Measurements from ENCODE around the gene CCS. TPM values are rescaled to one million over a fixed set of nuclear protein-coding genes. Genes with fewer than 3 reads are reported as not detected.

Gene CCS
- total and polyA plus RNA-seq, 2 of the 4 experiments (the other 2 are of a cell fraction), result 20.1 to 53.0 TPM

- Histone ChIP-seq H2BK15ac (ENCODE audit: low read depth, low read length) (no peak overlapping the region), H3K56ac (ENCODE audit: extremely low read depth, insufficient read depth, low read length) (no peak overlapping the region), H3K23ac (ENCODE audit: low read depth, low read length) (no peak overlapping the region), H2BK5ac (ENCODE audit: low read depth, low read length, poor library complexity, severe bottlenecking) (no peak overlapping the region), H3K18ac (ENCODE audit: low read depth, low read length) (no peak overlapping the region), H3K27ac (ENCODE audit: insufficient read depth, low read length) (no peak overlapping the region), H3K4me1 (ENCODE audit: control insufficient read depth, insufficient read depth, low read length) (peaks cover 3% of the 10 kb centered on the region; the same call in 1 of the 2 replicates), H3K9me1 (ENCODE audit: insufficient read depth, low read length) (peaks cover 4% of the 10 kb centered on the region; the same call in 1 of the 2 replicates), H4K91ac (ENCODE audit: insufficient read depth, low read depth, low read length) (no peak overlapping the region), H3K79me1 (ENCODE audit: low read depth in 1 of 2, low read length in 2 of 2) (no peaks in the 10 kb centered on the region), H2AK5ac (ENCODE audit: low read depth, low read length) (no peak overlapping the region), H2AFZ (replicated peaks; ENCODE audit: low read length, poor library complexity) (no peak overlapping the region), H3K14ac (replicated peaks; ENCODE audit: low read depth, low read length) (no peak overlapping the region), H4K5ac (ENCODE audit: low read depth, low read length) (no peak overlapping the region), H3K9ac (ENCODE audit: low read depth, low read length) (no peak overlapping the region), H2BK20ac (ENCODE audit: low read depth, low read length) (no peak overlapping the region), H3K9me3 (ENCODE audit: control insufficient read depth, insufficient read depth, low read length) (no peaks in the 10 kb centered on the region), H4K20me1 (ENCODE audit: insufficient read depth, low read length) (no peaks in the 10 kb centered on the region), H3K4ac (ENCODE audit: low read depth, low read length) (no peak overlapping the region), H3K4me3 (ENCODE audit: insufficient read depth, low read depth, low read length) (no peak overlapping the region), H2BK120ac (ENCODE audit: low read depth, low read length) (no peak overlapping the region), H3K4me2 (ENCODE audit: low read depth, low read length) (no peak overlapping the region), H3K27me3 (ENCODE audit: control insufficient read depth, insufficient read depth, low read length) (peaks cover 4% of the 10 kb centered on the region; the same call in 1 of the 2 replicates), H2AK9ac (replicated peaks; ENCODE audit: low read depth, low read length, poor library complexity) (peak overlapping the region; percentile 72), H3K36me3 (ENCODE audit: control insufficient read depth, insufficient read depth, low read length) (peaks cover 3% of the 10 kb centered on the region; the same call in 1 of the 2 replicates), H4K8ac (ENCODE audit: low read depth in 2 of 2, low read length in 2 of 2) (no peak overlapping the region)
- BruUV-seq (replicated peaks), result no TSS peak
- ChIA-PET POLR2A (ENCODE audit: unreplicated experiment) (no interaction called here), CTCF (no interaction called here)
- no peak for ATAC-seq (ENCODE audit: low read depth)
- TF ChIP-seq MAFK (IDR thresholded peaks at IDR 0.05; ENCODE audit: low read depth, low read length) (no peak), POLR2A (IDR thresholded peaks at IDR 0.05; ENCODE audit: low read depth, low read length) (no peak), MXI1 (IDR thresholded peaks at IDR 0.05; ENCODE audit: borderline replicate concordance, low read depth, low read length) (no peak), RAD21 (IDR thresholded peaks at IDR 0.05; ENCODE audit: low read length) (no peak), CHD1 (IDR thresholded peaks at IDR 0.05; ENCODE audit: low read depth, low read length) (no peak), BHLHE40 (IDR thresholded peaks at IDR 0.05; ENCODE audit: low read depth, low read length) (no peak), RCOR1 (IDR thresholded peaks at IDR 0.05; ENCODE audit: insufficient replicate concordance, low read length) (no peak), RFX5 (IDR thresholded peaks at IDR 0.05; ENCODE audit: low read depth, low read length) (no peak), SMC3 (IDR thresholded peaks at IDR 0.05; ENCODE audit: low read depth, low read length) (no peak), ELK1 (IDR thresholded peaks at IDR 0.05; ENCODE audit: borderline replicate concordance, low read depth, low read length) (no peak), CEBPB (IDR thresholded peaks at IDR 0.05; ENCODE audit: low read depth, low read length) (no peak), FOS (IDR thresholded peaks at IDR 0.05; ENCODE audit: low read depth, low read length) (no peak), MAZ (IDR thresholded peaks at IDR 0.05; ENCODE audit: borderline replicate concordance, low read depth, low read length) (no peak)
- TF ChIP-seq, protein P1, sequence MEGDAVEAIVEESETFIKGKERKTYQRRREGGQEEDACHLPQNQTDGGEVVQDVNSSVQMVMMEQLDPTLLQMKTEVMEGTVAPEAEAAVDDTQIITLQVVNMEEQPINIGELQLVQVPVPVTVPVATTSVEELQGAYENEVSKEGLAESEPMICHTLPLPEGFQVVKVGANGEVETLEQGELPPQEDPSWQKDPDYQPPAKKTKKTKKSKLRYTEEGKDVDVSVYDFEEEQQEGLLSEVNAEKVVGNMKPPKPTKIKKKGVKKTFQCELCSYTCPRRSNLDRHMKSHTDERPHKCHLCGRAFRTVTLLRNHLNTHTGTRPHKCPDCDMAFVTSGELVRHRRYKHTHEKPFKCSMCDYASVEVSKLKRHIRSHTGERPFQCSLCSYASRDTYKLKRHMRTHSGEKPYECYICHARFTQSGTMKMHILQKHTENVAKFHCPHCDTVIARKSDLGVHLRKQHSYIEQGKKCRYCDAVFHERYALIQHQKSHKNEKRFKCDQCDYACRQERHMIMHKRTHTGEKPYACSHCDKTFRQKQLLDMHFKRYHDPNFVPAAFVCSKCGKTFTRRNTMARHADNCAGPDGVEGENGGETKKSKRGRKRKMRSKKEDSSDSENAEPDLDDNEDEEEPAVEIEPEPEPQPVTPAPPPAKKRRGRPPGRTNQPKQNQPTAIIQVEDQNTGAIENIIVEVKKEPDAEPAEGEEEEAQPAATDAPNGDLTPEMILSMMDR (conservative IDR thresholded peaks at IDR 0.05; ENCODE audit: low read depth, low read length), result no peak
- TF ChIP-seq, protein P2, sequence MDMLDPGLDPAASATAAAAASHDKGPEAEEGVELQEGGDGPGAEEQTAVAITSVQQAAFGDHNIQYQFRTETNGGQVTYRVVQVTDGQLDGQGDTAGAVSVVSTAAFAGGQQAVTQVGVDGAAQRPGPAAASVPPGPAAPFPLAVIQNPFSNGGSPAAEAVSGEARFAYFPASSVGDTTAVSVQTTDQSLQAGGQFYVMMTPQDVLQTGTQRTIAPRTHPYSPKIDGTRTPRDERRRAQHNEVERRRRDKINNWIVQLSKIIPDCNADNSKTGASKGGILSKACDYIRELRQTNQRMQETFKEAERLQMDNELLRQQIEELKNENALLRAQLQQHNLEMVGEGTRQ (IDR thresholded peaks at IDR 0.05; ENCODE audit: low read depth, low read length), result no peak
- in situ Hi-C loops (cut with MboI; ENCODE audit: low sequenced_read_pairs) (no loop called here), intact Hi-C loops (cut with micrococcal nuclease) (no loop called here), dilution Hi-C loops (cut with HindIII; ENCODE audit: low sequenced_read_pairs, unreplicated experiment) (no loop called here)
- WGBS, 2 experiments (ENCODE audit: extremely low coverage in 2 of 2, insufficient read length in 1 of 2), result 80% methylated on average over 1 of the region's 5 CpGs; no CpG with 5 or more reads in 1 of the 2 experiments
- no peak for DNase-seq
Measured at GRCh38 chr11:66564984-66565383, 28.0 kb upstream of the CCS start.

All from IMR-90 (cell line).